Tibial artery (tissue), 4 donors: ENCODE measurements around the gene SCUBE2.

Experiments
- DNase-seq, 2 donors: peaks; one replicate each; pipeline ENCODE4 v3.0.0-alpha.2; 2019
- H3K27ac ChIP-seq, 2 donors: fragments of 200-600 bp; sonication (generic) in 1 of 2; 1 replicate in 1 of 2; 2 replicates in 1 of 2; pipeline ENCODE4 v1.5.1; 2018 to 2019; ENCODE audit warnings: mild to moderate bottlenecking in 1 of 2
- H3K27me3 ChIP-seq, 2 donors: fragments of 200-600 bp; sonication (generic) in 1 of 2; one replicate each; pipeline versions ENCODE4 v1.5.1 to v1.6.0; 2016 to 2019
- H3K36me3 ChIP-seq, 3 donors: fragments of 200-600 bp; sonication (generic) in 2 of 3; one replicate each; pipeline ENCODE4 v1.5.1; 2016 to 2019; ENCODE audit warnings: mild to moderate bottlenecking in 2 of 3
- H3K4me1 ChIP-seq, 4 donors: fragments of 200-600 bp; sonication (generic) in 2 of 4; 1 replicate in 3 of 4; 2 replicates in 1 of 4; pipeline ENCODE4 v1.5.1; 2016 to 2019
- H3K4me3 ChIP-seq, 2 donors: fragments of 200-600 bp; sonication (generic) in 1 of 2; 1 replicate in 1 of 2; 2 replicates in 1 of 2; pipeline ENCODE4 v1.5.1; 2018 to 2019; ENCODE audit warnings: mild to moderate bottlenecking in 2 of 2
- H3K9me3 ChIP-seq, 3 donors: fragments of 200-600 bp; sonication (generic) in 1 of 3; one replicate each; pipeline ENCODE4 v1.5.1; 2016 to 2019
- CTCF ChIP-seq, 2 experiments: fragments of 200-600 bp in 1 of 2; fragments of 450-650 bp in 1 of 2; IDR thresholded peaks; one replicate each; pipeline ENCODE4 v1.5.1; 2017 to 2019; ENCODE audit warnings: antibody characterized with exemption in 2 of 2, mild to moderate bottlenecking in 1 of 2, moderate library complexity in 1 of 2
- intact Hi-C: fragments of 100-400 bp; cut with DNase I; formaldehyde crosslinking; loops from one replicate; pipeline ENCODE4 v1.15.0; 2023; ENCODE audit warnings: low total_unique reads

SCUBE2 gene

GRCh38 chr11:9065607-9066432, 25.6 kb downstream of the SCUBE2 start:
- no peak overlapping the region for H3K27ac ChIP-seq
- DNase-seq, result no peak
- H3K27me3 ChIP-seq, result no peaks in the 10 kb centered on the region
- TF ChIP-seq CTCF (IDR thresholded peaks at IDR 0.05), result no peak
- no peaks in the 10 kb centered on the region for H3K4me1 ChIP-seq
- intact Hi-C loops, result no loop called here
- H3K4me3 ChIP-seq, result no peak overlapping the region
- peaks cover 0 to 10% (median 0%) of the 10 kb centered on the region in 3 donors for H3K36me3 ChIP-seq
- H3K9me3 ChIP-seq, result no peaks in the 10 kb centered on the region

DNA sequence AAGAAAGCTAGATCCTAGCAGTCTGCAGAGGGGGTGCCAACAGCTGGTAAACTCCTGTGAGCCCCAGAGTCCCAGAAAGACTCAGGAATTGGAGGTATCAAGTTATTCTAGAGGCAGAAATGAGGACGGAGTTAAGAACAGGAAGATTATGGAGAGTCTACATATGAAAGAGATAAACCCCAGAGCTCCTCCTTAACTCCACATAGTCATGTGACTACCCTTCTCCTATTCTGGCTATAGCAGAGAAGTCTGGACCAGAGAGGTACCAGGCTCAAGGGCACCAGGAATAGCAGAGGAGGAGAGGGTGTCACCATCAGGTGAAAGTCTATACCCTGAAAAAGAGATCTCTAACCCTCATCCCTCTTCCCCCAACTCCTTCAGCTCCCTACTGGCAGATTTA, 29.6 kb downstream of the SCUBE2 start:
- TF ChIP-seq CTCF (IDR thresholded peaks at IDR 0.05), result no peak
- H3K36me3 ChIP-seq, result no peaks in the 10 kb centered on the region
- intact Hi-C loops, result no loop called here

DNA sequence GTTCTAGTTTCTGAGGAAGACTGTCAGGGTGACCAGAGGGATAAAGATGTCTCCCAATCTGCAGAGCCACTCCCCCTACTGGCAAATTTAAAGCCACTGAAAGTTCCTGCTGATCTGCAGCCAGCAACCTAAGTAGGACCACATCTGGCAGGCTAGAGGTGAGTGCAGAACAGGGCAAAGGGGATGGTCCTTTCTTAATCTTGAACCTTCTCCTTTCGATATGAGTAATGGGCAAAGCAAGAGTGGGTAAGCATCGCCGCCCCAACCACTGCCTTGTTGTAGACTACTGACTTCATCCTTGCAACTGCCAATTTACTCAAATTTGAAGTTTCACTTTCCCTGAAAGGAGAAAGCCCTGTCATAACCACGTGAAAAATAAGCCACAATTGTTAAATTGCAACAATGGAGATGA, 30.7 kb downstream of the SCUBE2 start:
- H3K27me3 ChIP-seq, result no peaks in the 10 kb centered on the region
- H3K36me3 ChIP-seq, result no peaks in the 10 kb centered on the region
- no peak overlapping the region for H3K4me3 ChIP-seq
- no peak for TF ChIP-seq CTCF (IDR thresholded peaks at IDR 0.05)
- H3K4me1 ChIP-seq, result peaks cover 0 to 18% (median 14%) of the 10 kb centered on the region in 4 donors
- no peak overlapping the region for H3K27ac ChIP-seq
- intact Hi-C loops, result no loop called here
- no peak for DNase-seq
- no peaks in the 10 kb centered on the region for H3K9me3 ChIP-seq

More for the DNA sequence above, 29.6 kb downstream of the SCUBE2 start:
- peaks cover 0 to 9% (median 5%) of the 10 kb centered on the region in 4 donors for H3K4me1 ChIP-seq
- H3K27ac ChIP-seq, result no peak overlapping the region
- DNase-seq, result no peak
- H3K9me3 ChIP-seq, result no peaks in the 10 kb centered on the region
- H3K27me3 ChIP-seq, result no peaks in the 10 kb centered on the region
- H3K4me3 ChIP-seq, result no peak overlapping the region

DNA sequence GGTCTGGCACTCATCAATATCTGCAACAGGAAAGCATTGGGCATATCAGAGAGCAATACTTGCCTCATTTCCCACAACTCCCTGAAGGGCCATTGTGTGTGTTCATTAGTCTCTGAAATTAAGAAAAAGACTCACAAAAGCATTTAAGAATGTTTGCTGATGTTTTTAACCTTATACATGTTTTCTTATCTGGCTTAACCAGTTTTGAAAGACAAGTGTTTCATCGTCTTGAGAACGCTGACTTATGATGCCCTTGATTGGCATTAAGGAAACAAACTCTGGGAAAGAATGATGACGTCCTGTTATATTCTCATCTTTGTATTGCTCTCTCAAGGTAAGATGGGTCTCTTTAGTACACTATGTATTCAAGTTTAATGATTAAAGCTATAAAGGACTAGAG, 32.0 kb downstream of the SCUBE2 start:
- Histone ChIP-seq H3K9me3 (no peaks in the 10 kb centered on the region), H3K4me1 (peaks cover 0 to 18% (median 14%) of the 10 kb centered on the region in 4 donors), H3K27me3 (no peaks in the 10 kb centered on the region), H3K27ac (no peak overlapping the region), H3K36me3 (no peaks in the 10 kb centered on the region), H3K4me3 (no peak overlapping the region)
- TF ChIP-seq CTCF (IDR thresholded peaks at IDR 0.05), result no peak
- intact Hi-C loops, result no loop called here
- no peak for DNase-seq

GRCh38 chr11:9057888-9058287, 33.5 kb downstream of the SCUBE2 start:
- Histone ChIP-seq H3K9me3 (no peaks in the 10 kb centered on the region), H3K4me3 (no peak overlapping the region), H3K27ac (no peak overlapping the region), H3K36me3 (no peaks in the 10 kb centered on the region), H3K4me1 (peaks cover 0 to 18% (median 14%) of the 10 kb centered on the region in 4 donors), H3K27me3 (no peaks in the 10 kb centered on the region)
- no peak for DNase-seq
- intact Hi-C loops, result no loop called here
- no peak for TF ChIP-seq CTCF (IDR thresholded peaks at IDR 0.05)
